NCI-H524 (cell line): Measurements from ENCODE around the gene OGFR.
A peak's percentile ranks its signal among the peaks of the same experiment; 100 is the strongest.

ENCODE experiments used
- DNase-seq, 2 experiments: peaks; one replicate each; lab custom pipeline; 2025; lab: John Stamatoyannopoulos, UW

OGFR gene

GRCh38 chr20:62860391-62860923 lies 55.8 kb downstream of the OGFR start:
- peak in 1 of 2 experiments; percentile 20 for DNase-seq

GRCh38 chr20:62860924-62861691 lies 56.5 kb downstream of the OGFR start:
- DNase-seq, result no peak

GRCh38 chr20:62861726-62862336 lies 57.2 kb downstream of the OGFR start, which contains the start of gene TCFL5:
TSS of gene TCFL5 (minus strand) at chr20:62861822. CDS start at chr20:62861670, 152 bp downstream.
- peak; percentile 63 to 74 for DNase-seq
